MCF 10A (cell line): ENCODE data around the gene USH1G. TPM values are rescaled to one million over a fixed set of nuclear protein-coding genes. Genes with fewer than 3 reads are reported as not detected.

ENCODE experiments used
- BruUV-seq: library from RNA; stranded (reverse); fragments of 400-500 nt; replicated peaks from 2 replicates; lab custom pipeline; 2021; lab: Mats Ljungman, UMichigan
- CTCF ChIA-PET: fragments of 300-600 bp; sonication (Branson Sonifier 250); formaldehyde crosslinking; extraction: SDS; loops from one replicate; lab custom pipeline; 2021; ENCODE audit warnings: antibody characterized with exemption, inconsistent platforms; lab: Yijun Ruan, JAX
- POLR2A ChIA-PET: fragments of 300-600, 350-650 bp; sonication (Branson Sonifier 250); formaldehyde crosslinking; extraction: SDS; loops from one replicate; lab custom pipeline; 2020; ENCODE audit warnings: antibody characterized with exemption, inconsistent platforms; lab: Yijun Ruan, JAX
- DNase-seq: peaks from one replicate; pipeline ENCODE4 v3.0.0-alpha.2; 2018; ENCODE audit not compliant: unreplicated experiment
- H3K27ac Mint-ChIP-seq: one replicate; pipeline ENCODE4 v1.8.0; 2022; ENCODE audit warnings: mild to moderate bottlenecking, low read depth, mixed read lengths; ENCODE audit not compliant: unreplicated experiment
- H3K27me3 Mint-ChIP-seq: one replicate; pipeline ENCODE4 v1.8.0; 2022; ENCODE audit warnings: mixed read lengths; ENCODE audit not compliant: insufficient read depth, unreplicated experiment
- H3K36me3 Mint-ChIP-seq: one replicate; pipeline ENCODE4 v1.8.0; 2022; ENCODE audit warnings: mild to moderate bottlenecking, moderate library complexity, mixed read lengths; ENCODE audit not compliant: insufficient read depth, unreplicated experiment
- H3K4me1 Mint-ChIP-seq: one replicate; pipeline ENCODE4 v1.8.0; 2022; ENCODE audit warnings: mixed read lengths; ENCODE audit not compliant: insufficient read depth, unreplicated experiment
- H3K4me3 Mint-ChIP-seq: one replicate; pipeline ENCODE4 v1.8.0; 2022; ENCODE audit warnings: mild to moderate bottlenecking, moderate library complexity, mixed read lengths; ENCODE audit not compliant: unreplicated experiment
- H3K9me3 Mint-ChIP-seq: one replicate; pipeline ENCODE4 v1.8.0; 2022; ENCODE audit warnings: mixed read lengths; ENCODE audit not compliant: unreplicated experiment
- CTCF ChIP-seq: fragments of 200-600 bp; IDR thresholded peaks from one replicate; pipeline ENCODE4 v1.8.0; 2022; ENCODE audit warnings: antibody characterized with exemption, mild to moderate bottlenecking; ENCODE audit not compliant: unreplicated experiment
- intact Hi-C: fragments of 100-400 bp; cut with micrococcal nuclease; formaldehyde crosslinking; loops from 2 replicates; pipeline ENCODE4 v1.14.1; 2022
- total RNA-seq: library from RNA; stranded (reverse); gene quantifications from 2 replicates; pipeline ENCODE4 v1.2.3, GENCODE V29; 2022

The USH1G gene
- total RNA-seq, 1 experiment from 2014 or later = not detected

GRCh38 chr17:74892974-74893911 is 29.8 kb downstream of the USH1G start, which contains the start of gene FADS6:
Gene FADS6 (minus strand): TSS chr17:74893633. CDS start chr17:74893595, 38 bp downstream.
- CTCF ChIA-PET = interaction anchor here (1.0 kb wide), 1 partner anchor 27 kb away, joined by 3 read pairs; no protein-coding TSS in a partner anchor
- no peak within 1 kb of the TSS for H3K27ac Mint-ChIP-seq
- H3K4me3 Mint-ChIP-seq = no peak within 1 kb of the TSS

GRCh38 chr17:74892013-74892841 is 30.8 kb downstream of the USH1G start:
- intact Hi-C loops = no loop called here
- DNase-seq = no peak
- H3K27me3 Mint-ChIP-seq = peaks cover 53% of the 10 kb centered on the region
- H3K9me3 Mint-ChIP-seq = no peaks in the 10 kb centered on the region
- no peak for TF ChIP-seq CTCF
- H3K4me1 Mint-ChIP-seq = no peaks in the 10 kb centered on the region
- BruUV-seq = no TSS peak
- CTCF ChIA-PET = interaction anchor here (0.7 kb wide), 3 partner anchors 25 to 1333 kb away, joined by 3 read pairs; no protein-coding TSS in a partner anchor
- H3K36me3 Mint-ChIP-seq = no peaks in the 10 kb centered on the region
- POLR2A ChIA-PET = interaction anchor here (0.7 kb wide), 1 partner anchor 19 kb away, joined by 5 read pairs; the partner anchor contains the start of gene FDXR
- H3K27ac Mint-ChIP-seq = no peak overlapping the region
- H3K4me3 Mint-ChIP-seq = no peak overlapping the region

More at GRCh38 chr17:74892974-74893911, 29.8 kb downstream of the USH1G start, which contains the start of gene FADS6:
- BruUV-seq = no TSS peak
- H3K9me3 Mint-ChIP-seq = no peaks in the 10 kb centered on the region
- peaks cover 53% of the 10 kb centered on the region for H3K27me3 Mint-ChIP-seq
- no peak for TF ChIP-seq CTCF
- POLR2A ChIA-PET = no interaction called here
- no peak for DNase-seq
- intact Hi-C loops = no loop called here
- H3K36me3 Mint-ChIP-seq = no peaks in the 10 kb centered on the region
- no peaks in the 10 kb centered on the region for H3K4me1 Mint-ChIP-seq

GRCh38 chr17:74890554-74890953 is 32.5 kb downstream of the USH1G start:
- CTCF ChIA-PET = interaction anchor here (0.9 kb wide), 1 partner anchor 347 kb away, joined by 3 read pairs; no protein-coding TSS in a partner anchor
- H3K9me3 Mint-ChIP-seq = no peaks in the 10 kb centered on the region
- H3K4me1 Mint-ChIP-seq = no peaks in the 10 kb centered on the region
- no peak for TF ChIP-seq CTCF
- no peak overlapping the region for H3K27ac Mint-ChIP-seq
- no peak for DNase-seq
- intact Hi-C loops = no loop called here
- no peak overlapping the region for H3K4me3 Mint-ChIP-seq
- no TSS peak for BruUV-seq
- peaks cover 47% of the 10 kb centered on the region for H3K27me3 Mint-ChIP-seq
- no peaks in the 10 kb centered on the region for H3K36me3 Mint-ChIP-seq
- POLR2A ChIA-PET = interaction anchor here (1.2 kb wide), 1 partner anchor 17 kb away, joined by 7 read pairs; no protein-coding TSS in a partner anchor
